GM12873 (cell line): ENCODE data around the gene MFSD6.

Experiments
- CTCF ChIP-seq: IDR thresholded peaks from 2 replicates; pipeline ENCODE4 v1.5.1; 2012; ENCODE audit warnings: low read depth, mild to moderate bottlenecking, moderate library complexity, low read length, control low read depth; ENCODE audit not compliant: insufficient read depth; ENCODE audit errors: missing control alignments

The MFSD6 gene

GRCh38 chr2:190415251-190415650 lies 7.1 kb downstream of the MFSD6 start:
- no peak for TF ChIP-seq CTCF

- TF ChIP-seq CTCF: no peak
These were observed 7.9 kb downstream of the MFSD6 start for GRCh38 chr2:190415794-190416775.

GRCh38 chr2:190417045-190417842 lies 9.1 kb downstream of the MFSD6 start:
- no peak for TF ChIP-seq CTCF

GRCh38 chr2:190418727-190419126 lies 10.6 kb downstream of the MFSD6 start:
- TF ChIP-seq CTCF: no peak

- no peak for TF ChIP-seq CTCF
These were observed 12.6 kb downstream of the MFSD6 start for GRCh38 chr2:190420801-190421200.

- TF ChIP-seq CTCF: no peak
These were observed 17.2 kb downstream of the MFSD6 start for GRCh38 chr2:190425221-190425866.
